GM19455 (cell line): ENCODE measurements around the gene HARS2.
"Not testable (repeated sequence)": the region's sequence is repeated elsewhere in the genome, so short reads cannot be mapped to it uniquely, and the experiment has no call there.

Experiments used
- ATAC-seq: cut with Tn5 transposase; IDR thresholded peaks from one replicate; pipeline ENCODE4 v1.9.1; 2021; ENCODE audit not compliant: unreplicated experiment

HARS2 gene

GRCh38 chr5:140690941-140691924, at the start of gene HARS2, which contains the start of gene HARS1:
HARS2 (plus strand) TSS chr5:140691455; CDS start chr5:140691649, 194 bp downstream.
HARS1 (minus strand) TSS chr5:140691370; CDS start chr5:140691304, 66 bp downstream.
- peak; percentile 99 for ATAC-seq

- no peak for ATAC-seq
Observed at GRCh38 chr5:140641716-140642115, 49.5 kb upstream of the HARS2 start.

GRCh38 chr5:140642718-140643117, 48.5 kb upstream of the HARS2 start:
- ATAC-seq, result no peak

DNA sequence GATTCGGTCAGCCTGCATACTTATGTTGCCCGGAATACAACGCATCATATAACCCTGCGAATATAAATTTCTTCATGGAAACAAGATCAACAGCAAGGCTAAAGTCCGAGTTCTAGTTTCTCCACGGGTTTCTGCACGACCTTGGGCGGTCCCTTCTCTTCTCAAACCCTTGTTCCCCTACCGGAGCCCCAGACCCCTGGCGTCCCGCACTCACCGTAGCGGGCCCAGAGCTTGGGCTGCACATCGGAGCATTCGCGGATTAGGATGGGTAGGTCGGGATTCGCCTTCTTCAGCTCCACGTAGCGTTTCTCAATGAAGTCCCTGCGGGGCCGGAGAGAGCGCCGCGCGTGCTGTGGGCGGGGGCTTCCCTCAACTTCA, 44.2 kb upstream of the HARS2 start:
- peak; percentile 47 for ATAC-seq

DNA sequence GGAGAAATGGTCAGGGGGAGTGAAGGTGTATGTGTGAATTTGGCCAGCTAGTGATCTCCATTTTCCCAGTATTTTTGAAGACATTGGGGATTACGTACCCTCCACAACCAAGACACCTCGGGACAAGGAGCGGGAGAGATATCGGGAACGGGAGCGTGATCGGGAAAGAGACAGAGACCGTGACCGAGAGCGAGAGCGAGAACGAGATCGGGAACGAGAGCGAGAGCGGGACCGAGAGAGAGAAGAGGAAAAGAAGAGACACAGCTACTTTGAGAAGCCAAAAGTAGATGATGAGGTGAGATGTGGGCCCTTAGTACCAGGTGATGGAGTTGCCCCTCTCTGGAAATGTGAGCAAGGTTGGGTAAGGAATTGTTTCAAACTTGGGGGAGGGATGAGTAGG, 32.4 kb upstream of the HARS2 start:
- no peak for ATAC-seq

GRCh38 chr5:140660371-140660770, 30.9 kb upstream of the HARS2 start:
- ATAC-seq, result not testable (repeated sequence)

- ATAC-seq, result no peak
Observed at GRCh38 chr5:140664030-140664358, 27.3 kb upstream of the HARS2 start.

DNA sequence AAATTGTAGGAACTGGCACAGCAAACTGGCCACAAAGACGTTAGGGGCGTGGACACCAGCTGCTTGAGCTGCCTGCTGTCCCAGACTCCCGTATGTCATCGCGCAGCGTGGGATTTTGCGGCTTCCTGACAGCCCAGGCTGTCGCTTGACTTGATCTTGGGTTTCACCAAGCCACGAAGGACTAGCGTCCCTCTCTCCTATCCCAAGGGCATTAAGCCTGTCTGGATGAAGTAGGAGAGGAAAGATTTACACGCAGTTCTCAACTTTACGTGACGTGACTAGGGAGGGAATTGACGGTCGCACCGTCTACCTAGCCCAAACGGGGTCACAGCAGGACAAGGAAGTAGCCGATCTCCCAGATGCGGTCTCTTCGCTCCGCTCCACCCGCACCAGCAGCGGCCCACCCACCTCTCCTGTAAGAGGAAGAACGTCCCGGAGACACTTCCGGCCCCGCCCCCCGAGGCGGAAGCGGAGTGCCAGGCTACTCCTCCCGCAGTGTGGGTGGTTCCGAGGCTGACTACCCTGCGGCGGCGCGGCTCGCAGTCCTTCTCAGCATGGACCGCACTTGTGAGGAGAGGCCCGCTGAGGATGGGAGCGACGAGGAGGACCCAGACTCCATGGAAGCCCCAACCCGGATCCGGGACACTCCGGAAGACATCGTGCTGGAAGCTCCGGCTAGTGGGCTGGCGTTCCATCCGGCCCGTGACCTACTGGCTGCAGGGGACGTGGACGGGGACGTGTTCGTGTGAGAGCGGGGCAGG, 26.7 kb upstream of the HARS2 start, which contains the start of gene WDR55:
Gene WDR55, plus strand, starts transcription at position 546 of the 761 bp plus-strand sequence. Its CDS starts 9 bp downstream, at position 555.
- ATAC-seq, result peak; percentile 97

DNA sequence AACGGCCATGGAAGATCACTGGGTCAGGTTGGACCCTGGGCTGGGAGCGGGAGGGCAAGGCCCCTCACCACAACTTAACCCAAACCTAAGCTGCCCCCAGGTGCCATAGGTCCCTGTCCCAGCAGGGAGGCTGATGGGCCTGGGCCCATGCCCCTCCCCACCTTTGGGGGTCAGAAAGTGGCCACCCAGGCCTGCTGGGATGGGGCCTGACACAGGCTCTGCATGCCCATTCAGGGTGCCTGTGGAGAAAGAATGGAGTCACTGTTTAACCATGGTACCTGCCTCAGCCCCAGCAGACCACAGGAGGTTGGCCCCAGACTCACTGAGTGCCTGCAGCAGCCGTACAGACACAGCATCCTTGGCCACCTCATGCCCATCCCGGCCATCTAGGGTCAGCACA, 20.2 kb upstream of the HARS2 start:
- not testable (repeated sequence) for ATAC-seq

DNA sequence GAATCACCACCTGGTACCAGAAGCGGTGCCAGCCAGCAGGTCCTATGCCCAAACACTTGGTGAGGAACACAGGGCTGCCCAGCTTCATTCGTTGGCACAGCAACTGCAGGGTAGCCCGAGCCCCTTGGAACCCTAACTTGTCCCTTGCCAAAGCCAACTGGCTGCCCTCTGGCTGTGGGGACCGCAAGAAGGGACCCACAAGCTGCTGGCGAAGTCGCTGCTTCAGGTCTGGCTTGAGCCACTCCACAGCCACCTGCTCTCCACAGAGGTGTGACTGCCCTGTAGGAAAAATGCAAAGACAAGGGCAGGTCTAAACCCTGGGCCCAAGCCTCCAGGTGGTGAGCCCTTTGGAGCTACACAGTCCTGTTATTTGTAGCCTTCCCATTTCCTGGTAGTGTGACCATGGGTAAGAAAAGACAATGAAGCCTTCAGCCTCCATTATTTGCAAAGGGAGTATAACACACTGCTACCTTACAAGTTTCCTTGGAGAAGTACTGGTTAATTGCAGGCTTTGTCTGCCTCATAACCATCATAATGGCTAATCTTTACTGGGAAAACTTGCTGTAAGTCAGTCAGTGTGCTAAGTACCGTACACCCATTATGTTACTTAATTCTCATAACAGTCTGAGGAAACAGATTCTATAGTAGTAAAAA, 19.7 kb upstream of the HARS2 start:
- no peak for ATAC-seq

DNA sequence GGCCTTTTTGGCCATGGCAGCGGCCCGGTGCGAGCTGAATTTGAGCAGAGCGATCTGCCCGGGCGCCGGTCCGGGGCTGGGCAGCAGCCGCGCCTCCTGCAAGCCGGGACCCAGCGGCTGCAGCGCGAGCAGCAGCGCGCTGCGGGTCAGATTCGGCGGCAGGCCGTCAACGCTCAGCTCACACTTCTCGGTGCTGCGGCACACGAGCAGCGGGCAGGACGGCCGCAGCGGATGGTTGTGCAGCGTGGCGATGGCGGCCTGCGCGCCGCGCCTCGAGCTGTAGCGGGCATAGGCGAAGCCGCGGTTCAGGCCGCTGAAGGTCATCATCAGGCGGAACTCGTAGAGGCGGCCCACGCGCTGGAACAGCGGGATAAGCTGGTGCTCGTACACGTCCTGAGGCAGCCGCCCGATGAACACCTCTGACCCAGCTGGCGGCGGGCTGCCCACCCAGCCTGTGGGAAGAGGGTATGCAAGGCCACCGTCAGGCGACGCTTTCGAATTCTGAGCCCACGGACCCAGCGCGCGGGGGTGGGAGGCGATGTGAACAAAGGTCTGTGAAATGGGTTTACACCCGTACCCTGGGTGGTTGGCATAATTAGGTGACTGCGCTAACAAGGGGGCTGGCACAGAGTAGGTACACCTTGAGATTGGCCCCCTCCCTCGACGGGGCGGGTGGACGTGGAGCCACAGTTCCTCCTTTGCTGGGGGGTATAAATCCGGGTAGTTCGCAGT, 18.6 kb upstream of the HARS2 start:
- no peak for ATAC-seq

GRCh38 chr5:140673187-140673976, 17.9 kb upstream of the HARS2 start, which contains the start of gene DND1:
DND1 (minus strand) TSS chr5:140673576; CDS start chr5:140673542, 34 bp downstream.
- ATAC-seq, result no peak

DNA sequence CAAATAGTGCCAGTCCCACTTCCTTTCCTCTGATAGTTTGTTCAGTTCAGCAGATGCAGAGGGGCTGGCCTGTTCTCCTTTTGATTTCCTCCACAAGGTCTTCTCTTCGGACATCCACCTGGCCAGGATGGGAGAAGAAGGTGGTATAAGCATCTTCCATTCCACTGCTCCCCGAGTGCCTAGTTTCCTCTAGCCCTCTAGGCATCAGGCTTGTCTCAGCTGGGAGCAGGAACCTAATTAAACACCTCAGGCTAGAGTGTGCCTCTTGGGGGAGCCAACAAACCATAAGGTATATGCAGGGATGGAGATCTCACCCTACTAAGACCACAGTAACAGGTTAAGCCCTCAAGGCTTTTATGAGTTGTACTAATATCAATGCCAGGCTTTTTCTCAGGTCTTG, 17.0 kb upstream of the HARS2 start:
- no peak for ATAC-seq

GRCh38 chr5:140674629-140675028, 16.6 kb upstream of the HARS2 start:
- no peak for ATAC-seq

DNA sequence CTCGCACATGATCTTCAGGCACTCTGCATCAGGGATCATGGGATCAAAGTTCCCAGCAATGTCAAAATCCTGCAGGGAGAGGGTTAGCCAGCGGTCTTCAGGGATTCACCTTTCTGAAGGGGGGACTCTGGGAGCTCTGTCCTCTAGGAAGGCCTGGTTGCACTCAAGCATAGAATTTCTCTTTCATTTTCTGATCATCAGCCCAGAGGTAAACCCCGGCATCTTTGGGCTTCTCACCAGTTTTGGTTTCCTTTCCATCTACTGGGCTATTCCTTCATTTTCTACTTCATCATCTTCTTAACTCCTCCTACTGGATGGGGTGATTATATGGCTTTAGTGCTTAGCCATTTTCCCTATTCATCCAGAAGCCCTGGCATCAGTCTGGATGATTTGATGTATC, 13.3 kb upstream of the HARS2 start:
- ATAC-seq, result no peak

- ATAC-seq, result no peak
Observed at GRCh38 chr5:140678993-140679392, 12.3 kb upstream of the HARS2 start.

- ATAC-seq, result no peak
Observed at GRCh38 chr5:140690376-140690932, 801 bp upstream of the HARS2 start.

DNA sequence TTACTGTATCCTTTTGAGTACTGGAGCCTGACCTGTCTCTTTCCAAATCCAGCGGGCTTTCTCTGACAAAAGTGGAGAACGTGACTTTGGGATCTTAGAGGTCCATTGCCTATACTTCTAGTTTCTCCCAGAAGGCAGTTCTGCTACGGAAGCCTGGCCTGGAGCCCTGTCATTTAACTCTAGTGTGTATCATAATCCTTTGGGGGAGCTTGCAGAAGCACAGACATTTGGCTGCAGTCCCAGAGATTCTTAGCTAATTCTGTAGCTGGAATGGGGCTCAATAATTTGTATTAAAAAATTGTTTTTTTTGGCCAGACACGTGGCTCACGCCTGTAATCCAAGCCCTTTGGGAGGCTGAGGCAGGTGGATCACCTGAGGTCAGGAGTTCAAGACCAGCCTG, 3.0 kb downstream of the HARS2 start:
- no peak for ATAC-seq

GRCh38 chr5:140696891-140697492, 5.7 kb downstream of the HARS2 start:
- no peak for ATAC-seq
